Vagina (tissue), 2 donors: ENCODE data around the gene GGTLC2.

Source experiments
- POLR2A ChIP-seq, 2 donors: fragments of 450-650 bp; IDR thresholded peaks; one replicate each; pipeline ENCODE4 v1.6.1; 2017; ENCODE audit warnings: antibody characterized with exemption in 2 of 2, mild to moderate bottlenecking in 2 of 2, moderate library complexity in 2 of 2
- POLR2AphosphoS5 ChIP-seq, 2 donors: sonication (generic); formaldehyde crosslinking; IDR thresholded peaks; one replicate each; pipeline ENCODE4 v1.9.0; 2017; ENCODE audit warnings: antibody characterized with exemption in 2 of 2, mild to moderate bottlenecking in 2 of 2, low read depth in 1 of 2; ENCODE audit not compliant: insufficient read depth in 1 of 2
- TF ChIP-seq, protein P1 (sequence below), 3 experiments: fragments of 450-650 bp in 2 of 3; fragments of 200-600 bp in 1 of 3; sonication (generic) in 1 of 3; IDR thresholded peaks; one replicate each; pipeline ENCODE4 v1.5.1; 2017 to 2019; ENCODE audit warnings: antibody characterized with exemption in 3 of 3, mild to moderate bottlenecking in 2 of 3, moderate library complexity in 2 of 3

DNA sequence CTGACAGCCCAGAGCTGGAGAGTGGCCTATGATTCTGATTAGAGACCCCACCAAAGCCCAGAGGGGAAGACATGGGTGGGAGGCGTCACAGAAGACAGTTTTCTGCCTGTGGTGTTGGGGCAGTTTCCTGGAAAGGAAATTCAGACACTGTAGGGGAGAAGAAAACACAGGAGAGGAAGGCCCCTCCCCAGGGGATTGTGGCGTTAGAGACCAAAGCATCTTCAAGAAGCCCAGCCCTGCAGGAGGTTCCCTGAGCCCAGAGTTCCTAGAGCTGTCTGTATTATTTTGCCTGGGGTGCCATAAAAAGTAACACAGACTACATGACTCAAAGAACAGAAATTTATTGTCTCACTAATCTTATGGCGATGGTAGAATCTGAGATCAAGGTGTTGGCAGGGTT lies 45.2 kb upstream of the GGTLC2 start:
- TF ChIP-seq, protein P1, sequence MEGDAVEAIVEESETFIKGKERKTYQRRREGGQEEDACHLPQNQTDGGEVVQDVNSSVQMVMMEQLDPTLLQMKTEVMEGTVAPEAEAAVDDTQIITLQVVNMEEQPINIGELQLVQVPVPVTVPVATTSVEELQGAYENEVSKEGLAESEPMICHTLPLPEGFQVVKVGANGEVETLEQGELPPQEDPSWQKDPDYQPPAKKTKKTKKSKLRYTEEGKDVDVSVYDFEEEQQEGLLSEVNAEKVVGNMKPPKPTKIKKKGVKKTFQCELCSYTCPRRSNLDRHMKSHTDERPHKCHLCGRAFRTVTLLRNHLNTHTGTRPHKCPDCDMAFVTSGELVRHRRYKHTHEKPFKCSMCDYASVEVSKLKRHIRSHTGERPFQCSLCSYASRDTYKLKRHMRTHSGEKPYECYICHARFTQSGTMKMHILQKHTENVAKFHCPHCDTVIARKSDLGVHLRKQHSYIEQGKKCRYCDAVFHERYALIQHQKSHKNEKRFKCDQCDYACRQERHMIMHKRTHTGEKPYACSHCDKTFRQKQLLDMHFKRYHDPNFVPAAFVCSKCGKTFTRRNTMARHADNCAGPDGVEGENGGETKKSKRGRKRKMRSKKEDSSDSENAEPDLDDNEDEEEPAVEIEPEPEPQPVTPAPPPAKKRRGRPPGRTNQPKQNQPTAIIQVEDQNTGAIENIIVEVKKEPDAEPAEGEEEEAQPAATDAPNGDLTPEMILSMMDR (IDR thresholded peaks at IDR 0.05): no peak
- TF ChIP-seq POLR2A (IDR thresholded peaks at IDR 0.05) (no peak), POLR2AphosphoS5 (IDR thresholded peaks at IDR 0.05; ENCODE audit: insufficient read depth in 1 of 2, low read depth in 1 of 2) (no peak)
